ENCODE results near the gene RCOR1.

GRCh38 chr14:102654298-102654697, 61.8 kb downstream of the RCOR1 start:
- TF ChIP-seq POLR2A (IDR thresholded peaks at IDR 0.05) (no peak), CTCF (IDR thresholded peaks at IDR 0.05) (no peak), EP300 (IDR thresholded peaks at IDR 0.05; ENCODE audit: low read depth) (no peak), POLR2AphosphoS5 (IDR thresholded peaks at IDR 0.05) (no peak)

All from transverse colon (tissue), 4 donors.